Activated naive CD8-positive, alpha-beta T cell treated with anti-CD3 and anti-CD28 coated beads, Interleukin-2, amount 10 ng/mL, durations not matched to agents 7 days and 5 days (primary cell): ENCODE results near the gene EML3. TPM values are rescaled to one million over a fixed set of nuclear protein-coding genes. Genes with fewer than 3 reads are reported as not detected.
"Not testable (repeated sequence)": the region's sequence is repeated elsewhere in the genome, so short reads cannot be mapped to it uniquely, and the experiment has no call there.

Experiments
- ATAC-seq: fragments of 150-1000 bp; cut with Tn5 transposase; one replicate; pipeline ENCODE4 v1.10.0; 2021; ENCODE audit warnings: low read depth, moderate library complexity
- POLR2A ChIA-PET: fragments of 350-600 bp; sonication (Branson Sonifier 250); formaldehyde crosslinking; loops from one replicate; lab custom pipeline; 2021; ENCODE audit warnings: antibody characterized with exemption; lab: Charles Lee
- DNase-seq: peaks from one replicate; pipeline ENCODE4 v3.0.0; 2021
- H3K27ac Mint-ChIP-seq: one replicate; pipeline ENCODE4 v1.8.0; 2022; ENCODE audit warnings: mild to moderate bottlenecking, mixed read lengths
- H3K27me3 Mint-ChIP-seq: one replicate; pipeline ENCODE4 v1.8.0; 2022; ENCODE audit warnings: mild to moderate bottlenecking, moderate library complexity, mixed read lengths
- H3K36me3 Mint-ChIP-seq: one replicate; pipeline ENCODE4 v1.8.0; 2021; ENCODE audit warnings: mild to moderate bottlenecking, mixed read lengths
- H3K4me1 Mint-ChIP-seq: one replicate; pipeline ENCODE4 v1.8.0; 2021; ENCODE audit warnings: mixed read lengths
- H3K4me3 Mint-ChIP-seq: one replicate; pipeline ENCODE4 v1.8.0; 2022; ENCODE audit warnings: mild to moderate bottlenecking, moderate library complexity, mixed read lengths
- H3K9me3 Mint-ChIP-seq: one replicate; pipeline ENCODE4 v1.8.0; 2021; ENCODE audit warnings: mixed read lengths
- total RNA-seq, 2 experiments: library from RNA; stranded (reverse); gene quantifications; one replicate each; pipeline ENCODE4 v1.2.3, GENCODE V29; 2021

Gene EML3
- total RNA-seq, 2 experiments from 2014 or later = 183 to 185 TPM

- no peaks in the 10 kb centered on the region for H3K9me3 Mint-ChIP-seq
- POLR2A ChIA-PET = interaction anchor here (0.6 to 3.3 kb wide), 33 partner anchors 9 to 307 kb away, joined by 3 to 68 read pairs (median 6); partner anchors contain the start of genes AHNAK, B3GAT3, C11orf98 and CSKMT
- peaks cover 42% of the 10 kb centered on the region for H3K36me3 Mint-ChIP-seq
- peak within 1 kb of the TSS; percentile 95 for H3K27ac Mint-ChIP-seq
- peak within 1 kb of the TSS; percentile 99 for H3K4me3 Mint-ChIP-seq
- no peaks in the 10 kb centered on the region for H3K27me3 Mint-ChIP-seq
- ATAC-seq = peak; percentile 95
- peak; percentile 94 for DNase-seq
- H3K4me1 Mint-ChIP-seq = peaks cover 41% of the 10 kb centered on the region
Observed at GRCh38 chr11:62573592-62574362, 38.8 kb downstream of the EML3 start, which contains the start of gene EEF1G. Gene EEF1G (minus strand): TSS chr11:62573891. CDS start chr11:62573842, 49 bp downstream.

GRCh38 chr11:62573006-62573591, 39.5 kb downstream of the EML3 start:
- peak overlapping the region; percentile 99 for H3K4me3 Mint-ChIP-seq
- no peaks in the 10 kb centered on the region for H3K9me3 Mint-ChIP-seq
- peaks cover 41% of the 10 kb centered on the region for H3K4me1 Mint-ChIP-seq
- no peaks in the 10 kb centered on the region for H3K27me3 Mint-ChIP-seq
- DNase-seq (no peak), ATAC-seq (no peak)
- peak overlapping the region; percentile 95 for H3K27ac Mint-ChIP-seq
- H3K36me3 Mint-ChIP-seq = peaks cover 39% of the 10 kb centered on the region
- POLR2A ChIA-PET = interaction anchor here (0.6 to 3.3 kb wide), 32 partner anchors 8 to 308 kb away, joined by 3 to 68 read pairs (median 6); partner anchors contain the start of genes AHNAK, B3GAT3, C11orf98 and CSKMT

- peak overlapping the region; percentile 95 for H3K27ac Mint-ChIP-seq
- H3K4me1 Mint-ChIP-seq = peaks cover 42% of the 10 kb centered on the region
- no peaks in the 10 kb centered on the region for H3K27me3 Mint-ChIP-seq
- ATAC-seq (no peak), DNase-seq (no peak)
- H3K4me3 Mint-ChIP-seq = peak overlapping the region; percentile 99
- no peaks in the 10 kb centered on the region for H3K9me3 Mint-ChIP-seq
- H3K36me3 Mint-ChIP-seq = peaks cover 40% of the 10 kb centered on the region
- POLR2A ChIA-PET = interaction anchor here (0.7 to 3.3 kb wide), 6 partner anchors 15 to 178 kb away, joined by 3 to 68 read pairs (median 4); partner anchors contain the start of gene TUT1
Observed at GRCh38 chr11:62572431-62572830, 40.1 kb downstream of the EML3 start.

- Mint-ChIP-seq H3K4me1 (peaks cover 46% of the 10 kb centered on the region), H3K36me3 (peaks cover 47% of the 10 kb centered on the region), H3K4me3 (peak overlapping the region; percentile 8)
- H3K9me3 Mint-ChIP-seq, POLR2A ChIA-PET, H3K27ac Mint-ChIP-seq, H3K27me3 Mint-ChIP-seq, ATAC-seq, DNase-seq: not testable (repeated sequence)
Observed at GRCh38 chr11:62571493-62571892, 41.1 kb downstream of the EML3 start.

GRCh38 chr11:62570903-62571302, 41.7 kb downstream of the EML3 start:
- Mint-ChIP-seq H3K27ac (peak overlapping the region; percentile 64), H3K4me3 (peak overlapping the region; percentile 8)
- POLR2A ChIA-PET = interaction anchor here (1.7 kb wide), 1 partner anchor 21 kb away, joined by 7 read pairs; the partner anchor contains the start of gene TUT1

GRCh38 chr11:62569611-62570010, 43.0 kb downstream of the EML3 start:
- Mint-ChIP-seq H3K27me3 (no peaks in the 10 kb centered on the region), H3K4me1 (peaks cover 47% of the 10 kb centered on the region), H3K36me3 (peaks cover 51% of the 10 kb centered on the region), H3K27ac (no peak overlapping the region), H3K4me3 (no peak overlapping the region), H3K9me3 (no peaks in the 10 kb centered on the region)
- no peak for ATAC-seq
- DNase-seq = no peak
- POLR2A ChIA-PET = interaction anchor here (1.4 to 1.7 kb wide), 4 partner anchors 11 to 286 kb away, joined by 4 to 7 read pairs (median 5); partner anchors contain the start of gene TUT1

More at GRCh38 chr11:62570903-62571302, 41.7 kb downstream of the EML3 start:
- not testable (repeated sequence) for ATAC-seq, H3K9me3 Mint-ChIP-seq, H3K27me3 Mint-ChIP-seq, DNase-seq
- Mint-ChIP-seq H3K36me3 (peaks cover 50% of the 10 kb centered on the region), H3K4me1 (peaks cover 50% of the 10 kb centered on the region)

GRCh38 chr11:62567018-62567633, 45.4 kb downstream of the EML3 start:
- Mint-ChIP-seq H3K4me1 (peaks cover 36% of the 10 kb centered on the region), H3K27me3 (no peaks in the 10 kb centered on the region), H3K4me3 (no peak overlapping the region), H3K27ac (peak overlapping the region; percentile 74), H3K9me3 (no peaks in the 10 kb centered on the region), H3K36me3 (peaks cover 44% of the 10 kb centered on the region)
- POLR2A ChIA-PET = interaction anchor here (0.6 to 1.4 kb wide), 2 partner anchors 24 to 143 kb away, joined by 3 read pairs; partner anchors contain the start of gene TUT1
- DNase-seq (no peak), ATAC-seq (no peak)

- Mint-ChIP-seq H3K4me3 (no peak overlapping the region), H3K36me3 (peaks cover 39% of the 10 kb centered on the region), H3K4me1 (peaks cover 27% of the 10 kb centered on the region), H3K27ac (peak overlapping the region; percentile 59), H3K9me3 (no peaks in the 10 kb centered on the region), H3K27me3 (no peaks in the 10 kb centered on the region)
- DNase-seq (no peak), ATAC-seq (no peak)
- POLR2A ChIA-PET = interaction anchor here (1.4 to 2.2 kb wide), 2 partner anchors 8 to 25 kb away, joined by 3 to 7 read pairs; partner anchors contain the start of genes EEF1G and TUT1
Observed at GRCh38 chr11:62566247-62566646, 46.3 kb downstream of the EML3 start.

- peaks cover 29% of the 10 kb centered on the region for H3K4me1 Mint-ChIP-seq
- H3K27ac Mint-ChIP-seq = peak overlapping the region; percentile 8
- POLR2A ChIA-PET = interaction anchor here (1.3 to 2.2 kb wide), 2 partner anchors 9 to 99 kb away, joined by 3 to 7 read pairs; partner anchors contain the start of genes C11orf98, CSKMT and EEF1G
Observed at GRCh38 chr11:62565100-62565802, 47.3 kb downstream of the EML3 start.

GRCh38 chr11:62561677-62562230, 50.8 kb downstream of the EML3 start:
- POLR2A ChIA-PET = interaction anchor here (1.4 kb wide), 1 partner anchor 17 kb away, joined by 7 read pairs; no protein-coding TSS in a partner anchor
- peaks cover 44% of the 10 kb centered on the region for H3K4me1 Mint-ChIP-seq
- not testable (repeated sequence) for ATAC-seq, H3K4me3 Mint-ChIP-seq, H3K27me3 Mint-ChIP-seq, H3K9me3 Mint-ChIP-seq, DNase-seq
- peak overlapping the region; percentile 39 for H3K27ac Mint-ChIP-seq
- peaks cover 31% of the 10 kb centered on the region for H3K36me3 Mint-ChIP-seq

More at GRCh38 chr11:62565100-62565802, 47.3 kb downstream of the EML3 start:
- DNase-seq (no peak), ATAC-seq (no peak)
- no peaks in the 10 kb centered on the region for H3K9me3 Mint-ChIP-seq
- no peaks in the 10 kb centered on the region for H3K27me3 Mint-ChIP-seq
- H3K36me3 Mint-ChIP-seq = peaks cover 32% of the 10 kb centered on the region
- H3K4me3 Mint-ChIP-seq = no peak overlapping the region

GRCh38 chr11:62560566-62561103, 51.9 kb downstream of the EML3 start:
- Mint-ChIP-seq H3K4me1 (peaks cover 46% of the 10 kb centered on the region), H3K4me3 (no peak overlapping the region), H3K27ac (peak overlapping the region; percentile 54), H3K27me3 (no peaks in the 10 kb centered on the region), H3K9me3 (no peaks in the 10 kb centered on the region), H3K36me3 (peaks cover 24% of the 10 kb centered on the region)
- POLR2A ChIA-PET = interaction anchor here (0.7 to 1.6 kb wide), 8 partner anchors 9 to 167 kb away, joined by 3 to 9 read pairs (median 5); partner anchors contain the start of genes EEF1G and GNG3
- ATAC-seq (no peak), DNase-seq (peak; percentile 71)
